Left lung (tissue), 14 donors: ENCODE measurements around the gene GATB. TPM values are rescaled to one million over a fixed set of nuclear protein-coding genes. Genes with fewer than 3 reads are reported as not detected.
A peak's percentile ranks its signal among the peaks of the same experiment; 100 is the strongest.

Experiments
- ATAC-seq: fragments of 200-7000 bp; cut with Tn5 transposase; one replicate; pipeline ENCODE4 v1.9.1; 2020; ENCODE audit warnings: moderate library complexity
- DNase-seq, 4 donors: peaks; one replicate each; pipeline ENCODE4 v3.0.0-alpha.2; 2013 to 2020
- H3K27ac ChIP-seq, 2 donors: fragments of 200-600 bp; sonication (generic) in 1 of 2; one replicate each; pipeline versions ENCODE4 v1.5.0 to v1.8.0; 2020 to 2021
- H3K27me3 ChIP-seq, 2 donors: fragments of 200-600 bp; sonication (generic) in 1 of 2; one replicate each; pipeline versions ENCODE4 v1.5.0 to v1.8.0; 2020 to 2021
- H3K36me3 ChIP-seq, 2 donors: fragments of 200-600 bp; sonication (generic) in 1 of 2; one replicate each; pipeline versions ENCODE4 v1.5.0 to v1.8.0; 2020 to 2021
- H3K4me1 ChIP-seq, 2 donors: fragments of 200-600 bp; one replicate each; pipeline ENCODE4 v1.8.0; 2021
- H3K4me3 ChIP-seq, 2 donors: fragments of 200-600 bp; sonication (generic) in 1 of 2; one replicate each; pipeline versions ENCODE4 v1.5.0 to v1.8.0; 2020 to 2021; ENCODE audit warnings: mild to moderate bottlenecking in 1 of 2
- H3K9me3 ChIP-seq, 2 donors: fragments of 200-600 bp; sonication (generic) in 1 of 2; one replicate each; pipeline versions ENCODE4 v1.5.0 to v1.8.0; 2020 to 2021
- intact Hi-C, 2 donors: fragments of 100-400 bp; cut with DNase I; formaldehyde crosslinking; loops; one replicate each; pipeline versions ENCODE4 v1.11.2 to v1.14.2; 2022
- long read RNA-seq, 12 donors: library from polyadenylated mRNA in 2 of 12; unstranded in 2 of 12; transcript quantifications; one replicate each; pipeline ENCODE4 v2.0.0 and lab custom pipeline, GENCODE V29; 2019 to 2026
- polyA plus RNA-seq, 6 donors: library from polyadenylated mRNA; unstranded; fragments of 120-200 nt; gene quantifications; one replicate each; pipeline ENCODE4 v1.2.1, GENCODE V29; 2013; ENCODE audit not compliant: insufficient read length in 6 of 6
- total RNA-seq, 2 donors: library from RNA; stranded (reverse); fragmentation: NEBNext Ultra II Directional; extraction: Animal tissue kit (Norgen Biotek cat#: 25700); gene quantifications; one replicate each; pipeline ENCODE4 v1.2.1, GENCODE V29; 2021
- TF ChIP-seq, protein P1 (sequence below), 2 donors: fragments of 200-600 bp; sonication (generic) in 1 of 2; IDR thresholded peaks; one replicate each; pipeline versions ENCODE4 v1.5.0 to v1.8.0; 2021; ENCODE audit warnings: antibody characterized with exemption in 2 of 2
- donor health status: DM: no; HTN: yes; CAD: no.
- donor health status: DM: no; HTN: no; CAD: no.

GATB gene
- total RNA-seq, result 10 to 100 TPM; 12.9 to 13.3 TPM
- 10 to 100 TPM; 15.8 to 22.2 (median 19.0) TPM for polyA plus RNA-seq
- long read RNA-seq, donor 1, partial matches to known transcripts, result 5 of 6 reads
- long read RNA-seq, donor 1, other reads (novel, unspliced or antisense), result 0 of 6 reads
- long read RNA-seq, donor 2, partial matches to known transcripts, result 0 of 5 reads
- long read RNA-seq, donor 2, other reads (novel, unspliced or antisense), result 0 of 5 reads
- long read RNA-seq, donor 3, partial matches to known transcripts, result 0 of 4 reads
- long read RNA-seq, donor 3, other reads (novel, unspliced or antisense), result 0 of 4 reads
- long read RNA-seq, donor 4, transcript GATB-201 (13 exons, 2,385 nt), result major isoform, 7 of 11 reads
- long read RNA-seq, donor 4, partial matches to known transcripts, result 0 of 11 reads
- long read RNA-seq, donor 4, other reads (novel, unspliced or antisense), result 4 of 11 reads
- long read RNA-seq, donor 5, partial matches to known transcripts, result 0 of 2 reads
- long read RNA-seq, donor 5, other reads (novel, unspliced or antisense), result 0 of 2 reads
- long read RNA-seq, donor 6, partial matches to known transcripts, result 0 of 2 reads
- long read RNA-seq, donor 6, other reads (novel, unspliced or antisense), result 0 of 2 reads
- long read RNA-seq, donor 7, transcript GATB-201 (13 exons, 2,385 nt), result major isoform, 6 of 7 reads
- long read RNA-seq, donor 7, partial matches to known transcripts, result 0 of 7 reads
- long read RNA-seq, donor 7, other reads (novel, unspliced or antisense), result 0 of 7 reads
- long read RNA-seq, donor 8, partial matches to known transcripts, result 0 of 4 reads
- long read RNA-seq, donor 8, other reads (novel, unspliced or antisense), result 0 of 4 reads
- long read RNA-seq, donor 9, result 0 reads
- long read RNA-seq, donor 10, transcript GATB-201 (13 exons, 2,385 nt), result major isoform, 11 of 15 reads
- long read RNA-seq, donor 10, partial matches to known transcripts, result 1 of 15 reads
- long read RNA-seq, donor 10, other reads (novel, unspliced or antisense), result 3 of 15 reads
- long read RNA-seq, donor 11, transcript GATB-201 (13 exons, 2,385 nt), result major isoform, 6 of 6 reads
- long read RNA-seq, donor 11, partial matches to known transcripts, result 0 of 6 reads
- long read RNA-seq, donor 11, other reads (novel, unspliced or antisense), result 0 of 6 reads
- long read RNA-seq, donor 12, partial matches to known transcripts, result 0 of 2 reads
- long read RNA-seq, donor 12, other reads (novel, unspliced or antisense), result 0 of 2 reads

- intact Hi-C loops, result no loop called here
- Histone ChIP-seq H3K27ac (peak within 1 kb of the TSS in 1 of 2 donors; percentile 59), H3K36me3 (peaks cover 0 to 17% of the 10 kb centered on the region in 2 donors), H3K9me3 (no peaks in the 10 kb centered on the region), H3K4me3 (peak within 1 kb of the TSS; percentile 60 to 63), H3K27me3 (peaks cover 7 to 21% of the 10 kb centered on the region in 2 donors), H3K4me1 (peaks cover 0 to 8% of the 10 kb centered on the region in 2 donors)
- DNase-seq, result peak; percentile 92 to 96 (median 94)
- peak; percentile 100 for ATAC-seq
- TF ChIP-seq, protein P1, sequence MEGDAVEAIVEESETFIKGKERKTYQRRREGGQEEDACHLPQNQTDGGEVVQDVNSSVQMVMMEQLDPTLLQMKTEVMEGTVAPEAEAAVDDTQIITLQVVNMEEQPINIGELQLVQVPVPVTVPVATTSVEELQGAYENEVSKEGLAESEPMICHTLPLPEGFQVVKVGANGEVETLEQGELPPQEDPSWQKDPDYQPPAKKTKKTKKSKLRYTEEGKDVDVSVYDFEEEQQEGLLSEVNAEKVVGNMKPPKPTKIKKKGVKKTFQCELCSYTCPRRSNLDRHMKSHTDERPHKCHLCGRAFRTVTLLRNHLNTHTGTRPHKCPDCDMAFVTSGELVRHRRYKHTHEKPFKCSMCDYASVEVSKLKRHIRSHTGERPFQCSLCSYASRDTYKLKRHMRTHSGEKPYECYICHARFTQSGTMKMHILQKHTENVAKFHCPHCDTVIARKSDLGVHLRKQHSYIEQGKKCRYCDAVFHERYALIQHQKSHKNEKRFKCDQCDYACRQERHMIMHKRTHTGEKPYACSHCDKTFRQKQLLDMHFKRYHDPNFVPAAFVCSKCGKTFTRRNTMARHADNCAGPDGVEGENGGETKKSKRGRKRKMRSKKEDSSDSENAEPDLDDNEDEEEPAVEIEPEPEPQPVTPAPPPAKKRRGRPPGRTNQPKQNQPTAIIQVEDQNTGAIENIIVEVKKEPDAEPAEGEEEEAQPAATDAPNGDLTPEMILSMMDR (IDR thresholded peaks at IDR 0.05), result peak; percentile 33 to 60
Observed at GRCh38 chr4:151760712-151761661, at the start of gene GATB. GATB (minus strand) TSS chr4:151761007; CDS start chr4:151760982, 25 bp downstream.

DNA sequence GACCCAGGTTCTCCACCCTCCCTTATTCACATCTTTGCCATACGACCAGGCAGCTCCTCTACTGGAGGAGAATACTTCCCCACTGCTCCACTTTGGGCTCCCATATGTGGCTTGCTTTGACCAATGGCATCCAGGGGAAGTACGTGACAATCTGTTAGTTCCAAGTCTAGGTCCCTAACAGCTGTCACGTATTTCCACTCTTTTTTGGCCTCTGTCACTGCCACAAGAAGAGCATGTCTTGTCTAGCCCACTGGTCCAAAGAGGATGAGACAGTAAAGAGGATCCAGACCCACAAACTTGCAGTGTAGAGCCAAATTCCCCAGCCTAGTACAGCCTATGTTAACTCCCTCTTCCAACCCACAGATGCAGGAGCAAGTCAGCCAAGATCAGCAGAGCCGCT lies 49.7 kb upstream of the GATB start:
- Histone ChIP-seq H3K4me1 (peaks cover 0 to 4% of the 10 kb centered on the region in 2 donors), H3K27me3 (no peaks in the 10 kb centered on the region), H3K9me3 (no peaks in the 10 kb centered on the region), H3K4me3 (no peak overlapping the region), H3K27ac (no peak overlapping the region), H3K36me3 (no peaks in the 10 kb centered on the region)
- TF ChIP-seq, protein P1 (IDR thresholded peaks at IDR 0.05), result no peak
- no peak for DNase-seq
- no peak for ATAC-seq
- intact Hi-C loops, result no loop called here

GRCh38 chr4:151809716-151810115 lies 48.9 kb upstream of the GATB start:
- Histone ChIP-seq H3K27me3 (no peaks in the 10 kb centered on the region), H3K27ac (no peak overlapping the region), H3K36me3 (no peaks in the 10 kb centered on the region), H3K4me3 (no peak overlapping the region), H3K4me1 (peaks cover 0 to 4% of the 10 kb centered on the region in 2 donors), H3K9me3 (no peaks in the 10 kb centered on the region)
- DNase-seq (no peak), ATAC-seq (no peak)
- TF ChIP-seq, protein P1 (IDR thresholded peaks at IDR 0.05), result no peak
- intact Hi-C loops, result no loop called here

GRCh38 chr4:151808542-151808941 lies 47.7 kb upstream of the GATB start:
- H3K36me3 ChIP-seq, result no peaks in the 10 kb centered on the region
- ATAC-seq (no peak), DNase-seq (no peak)
- H3K27me3 ChIP-seq, result no peaks in the 10 kb centered on the region
- H3K9me3 ChIP-seq, result no peaks in the 10 kb centered on the region
- TF ChIP-seq, protein P1 (IDR thresholded peaks at IDR 0.05), result no peak
- no peak overlapping the region for H3K4me3 ChIP-seq
- peaks cover 0 to 4% of the 10 kb centered on the region in 2 donors for H3K4me1 ChIP-seq
- intact Hi-C loops, result no loop called here
- no peak overlapping the region for H3K27ac ChIP-seq
